ENCODE results near the gene GALT. TPM values are rescaled to one million over a fixed set of nuclear protein-coding genes. Genes with fewer than 3 reads are reported as not detected.

The GALT gene
- 71.8 TPM for polyA plus RNA-seq (ENCODE audit: insufficient read length)
- long read RNA-seq, donor 1, transcript GALT-201 (11 exons, 1,768 nt), result minor isoform, 6 of 34 reads
- long read RNA-seq, donor 1, transcript GALT-210 (2 exons, 858 nt), result major isoform, 13 of 34 reads
- long read RNA-seq, donor 1, partial matches to known transcripts, result 14 of 34 reads
- long read RNA-seq, donor 1, other reads (novel, unspliced or antisense), result 0 of 34 reads
- long read RNA-seq, donor 2, transcript GALT-201 (11 exons, 1,768 nt), result minor isoform, 5 of 21 reads
- long read RNA-seq, donor 2, transcript GALT-210 (2 exons, 858 nt), result major isoform, 8 of 21 reads
- long read RNA-seq, donor 2, partial matches to known transcripts, result 7 of 21 reads
- long read RNA-seq, donor 2, other reads (novel, unspliced or antisense), result 0 of 21 reads
- long read RNA-seq, donor 3, transcript GALT-210 (2 exons, 858 nt), result major isoform, 10 of 21 reads
- long read RNA-seq, donor 3, transcript GALT-201 (11 exons, 1,768 nt), result minor isoform, 6 of 21 reads
- long read RNA-seq, donor 3, partial matches to known transcripts, result 5 of 21 reads
- long read RNA-seq, donor 3, other reads (novel, unspliced or antisense), result 0 of 21 reads
- long read RNA-seq, donor 4, partial matches to known transcripts, result 0 of 5 reads
- long read RNA-seq, donor 4, other reads (novel, unspliced or antisense), result 0 of 5 reads
- long read RNA-seq, donor 5, transcript GALT-210 (2 exons, 858 nt), result major isoform, 17 of 36 reads
- long read RNA-seq, donor 5, transcript GALT-201 (11 exons, 1,768 nt), result minor isoform, 12 of 36 reads
- long read RNA-seq, donor 5, partial matches to known transcripts, result 5 of 36 reads
- long read RNA-seq, donor 5, other reads (novel, unspliced or antisense), result 0 of 36 reads
- long read RNA-seq, donor 6, transcript GALT-210 (2 exons, 858 nt), result minor isoform, 5 of 13 reads
- long read RNA-seq, donor 6, transcript GALT-201 (11 exons, 1,768 nt), result major isoform, 6 of 13 reads
- long read RNA-seq, donor 6, partial matches to known transcripts, result 0 of 13 reads
- long read RNA-seq, donor 6, other reads (novel, unspliced or antisense), result 0 of 13 reads
- long read RNA-seq, donor 7, transcript GALT-201 (11 exons, 1,768 nt), result minor isoform, 8 of 40 reads
- long read RNA-seq, donor 7, transcript GALT-210 (2 exons, 858 nt), result major isoform, 17 of 40 reads
- long read RNA-seq, donor 7, partial matches to known transcripts, result 14 of 40 reads
- long read RNA-seq, donor 7, other reads (novel, unspliced or antisense), result 0 of 40 reads
- long read RNA-seq, donor 8, partial matches to known transcripts, result 0 of 7 reads
- long read RNA-seq, donor 8, other reads (novel, unspliced or antisense), result 0 of 7 reads

GRCh38 chr9:34646211-34647083 lies at the start of gene GALT:
Gene GALT (plus strand): TSS chr9:34646675. CDS start chr9:34646705, 30 bp downstream.
- DNase-seq, result peak; percentile 93

GRCh38 chr9:34599546-34599945 lies 46.9 kb upstream of the GALT start:
- DNase-seq, result no peak

- no peak for DNase-seq
Observed at GRCh38 chr9:34600908-34601307, 45.6 kb upstream of the GALT start.

- DNase-seq, result no peak
Observed at GRCh38 chr9:34601937-34602573, 44.4 kb upstream of the GALT start.

GRCh38 chr9:34603610-34604231 lies 42.8 kb upstream of the GALT start:
- DNase-seq, result peak; percentile 86

GRCh38 chr9:34606190-34606589 lies 40.3 kb upstream of the GALT start:
- no peak for DNase-seq

GRCh38 chr9:34606905-34607304 lies 39.6 kb upstream of the GALT start:
- no peak for DNase-seq

GRCh38 chr9:34607331-34607730 lies 39.1 kb upstream of the GALT start:
- DNase-seq, result no peak

- no peak for DNase-seq
Observed at GRCh38 chr9:34610434-34611206, 35.9 kb upstream of the GALT start.

- no peak for DNase-seq
Observed at GRCh38 chr9:34611251-34611810, 35.1 kb upstream of the GALT start.

GRCh38 chr9:34611811-34612787 lies 34.4 kb upstream of the GALT start, which contains the start of gene RPP25L:
Gene RPP25L (minus strand): TSS chr9:34612097. CDS start chr9:34611296, 801 bp downstream.
- peak; percentile 88 for DNase-seq

GRCh38 chr9:34612788-34613390 lies 33.6 kb upstream of the GALT start:
- DNase-seq, result peak; percentile 86

GRCh38 chr9:34615132-34615531 lies 31.3 kb upstream of the GALT start:
- no peak for DNase-seq

GRCh38 chr9:34620061-34620994 lies 26.1 kb upstream of the GALT start, which contains the start of gene DCTN3:
Gene DCTN3 (minus strand): TSS chr9:34620495. CDS start chr9:34620464, 31 bp downstream.
- DNase-seq, result peak; percentile 94

- DNase-seq, result no peak
Observed at GRCh38 chr9:34623374-34624235, 22.9 kb upstream of the GALT start.
